ENCODE measurements around the gene SLC25A43.

The SLC25A43 gene

GRCh38 chrX:119500061-119500800, 101.1 kb downstream of the SLC25A43 start:
- no peak for DNase-seq (ENCODE audit: low read depth)

- no peak for DNase-seq (ENCODE audit: low read depth)
These were observed 102.5 kb downstream of the SLC25A43 start for GRCh38 chrX:119501511-119502148.

- peak; percentile 21 for DNase-seq (ENCODE audit: low read depth)
These were observed 103.8 kb downstream of the SLC25A43 start for GRCh38 chrX:119502727-119503483.

GRCh38 chrX:119503484-119503861, 104.3 kb downstream of the SLC25A43 start:
- DNase-seq (ENCODE audit: low read depth) = no peak

Measured in T follicular helper cell (primary cell).